Sciatic nerve (tissue), 1 donor: ENCODE data around the gene BTD. TPM values are rescaled to one million over a fixed set of nuclear protein-coding genes. Genes with fewer than 3 reads are reported as not detected.

Source experiments
- microRNA-seq: library from miRNA; unstranded; fragments of <30 nt; microRNA quantifications from one replicate; pipeline ENCODE4 v1.2.0, GENCODE V29; 2020
- total RNA-seq: library from RNA; stranded (reverse); fragmentation: NEBNext Ultra II Directional; extraction: Animal tissue kit (Norgen Biotek cat#: 25700); gene quantifications from one replicate; pipeline ENCODE4 v1.2.1, GENCODE V29; 2021
- donor health status: DM: no; HTN: no; CAD: no.

Gene BTD
- total RNA-seq, 1 donor from 2014 or later: 22.5 TPM

Small RNA genes within 50 kb of the gene (microRNA-seq; reads per million reads assigned to microRNA genes)
- not detected for gene MIR3134

Other genes starting within 250 kb of the BTD start
- 21.5 TPM for gene METTL6, start 174.2 kb upstream of the BTD start, total RNA-seq
- gene EAF1, start 174.1 kb upstream of the BTD start, total RNA-seq: 14.4 TPM
- 6.3 TPM for gene COLQ, start 80.0 kb upstream of the BTD start, total RNA-seq
- 25.3 TPM for gene HACL1, start 176 bp upstream of the BTD start, total RNA-seq
- gene ANKRD28, start 196.2 kb downstream of the BTD start, total RNA-seq: 71.9 TPM